ENCODE data around the gene NDST1. TPM values are rescaled to one million over a fixed set of nuclear protein-coding genes. Genes with fewer than 3 reads are reported as not detected.

Gene NDST1
- total and polyA plus RNA-seq, 10 of the 15 experiments (the other 5 are each of a cell fraction or from before 2014, with no cell fraction given), result 0.20 to 53.5 (median 12.9) TPM

DNA sequence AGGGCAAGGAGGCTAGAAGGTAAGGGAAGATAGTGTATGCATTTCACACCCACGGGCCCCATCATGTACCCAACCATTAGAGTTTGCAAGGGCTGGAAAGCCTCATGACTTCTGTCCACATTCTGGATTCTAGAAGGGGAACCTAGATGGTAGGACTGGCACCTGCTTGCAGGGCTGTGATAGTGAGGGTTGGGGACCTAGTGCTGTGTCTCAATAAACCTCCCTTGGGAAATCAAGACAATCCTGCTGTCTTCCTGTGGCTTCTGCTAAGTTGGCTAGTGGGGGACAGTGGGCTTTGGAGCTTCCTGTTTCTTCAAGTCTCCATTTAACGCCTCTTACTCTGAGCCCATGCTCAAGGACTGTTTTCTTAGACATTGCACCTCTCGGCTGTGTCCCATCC lies 88.9 kb downstream of the NDST1 start:
- Histone ChIP-seq H3K4me1 (ENCODE audit: control insufficient read depth, insufficient read depth, low read length) (peaks cover 4% of the 10 kb centered on the region), H3K79me2 (ENCODE audit: control insufficient read depth, insufficient read depth, low read length) (no peaks in the 10 kb centered on the region), H3K27me3 (replicated peaks in 1 of 2; ENCODE audit: control insufficient read depth in 2 of 2, insufficient read depth in 2 of 2, low read length in 1 of 2) (no peaks in the 10 kb centered on the region; a peak in 2 of 4 replicates), H3K4me2 (ENCODE audit: control insufficient read depth, insufficient read depth) (no peak overlapping the region), H2AFZ (ENCODE audit: control insufficient read depth, low read depth, low read length) (no peak overlapping the region), H3K9me3 (replicated peaks; ENCODE audit: control insufficient read depth, insufficient read depth, low read length) (no peaks in the 10 kb centered on the region), H4K20me1 (ENCODE audit: control insufficient read depth, insufficient read depth) (no peaks in the 10 kb centered on the region), H3K27ac (ENCODE audit: control insufficient read depth, insufficient read depth) (no peak overlapping the region), H3K4me3 (no peak overlapping the region), H3K9ac (ENCODE audit: control insufficient read depth, insufficient read depth, low read length) (no peak overlapping the region), H3K36me3 (ENCODE audit: control insufficient read depth in 2 of 2, insufficient read depth in 2 of 2, low read length in 1 of 2) (no peaks in the 10 kb centered on the region)
- ChIA-PET POLR2A (no interaction called here), SMC1A (ENCODE audit: uncharacterized antibody, unreplicated experiment) (no interaction called here), RAD21 (ENCODE audit: unreplicated experiment) (no interaction called here), CTCF (no interaction called here)
- TF ChIP-seq, protein P1, sequence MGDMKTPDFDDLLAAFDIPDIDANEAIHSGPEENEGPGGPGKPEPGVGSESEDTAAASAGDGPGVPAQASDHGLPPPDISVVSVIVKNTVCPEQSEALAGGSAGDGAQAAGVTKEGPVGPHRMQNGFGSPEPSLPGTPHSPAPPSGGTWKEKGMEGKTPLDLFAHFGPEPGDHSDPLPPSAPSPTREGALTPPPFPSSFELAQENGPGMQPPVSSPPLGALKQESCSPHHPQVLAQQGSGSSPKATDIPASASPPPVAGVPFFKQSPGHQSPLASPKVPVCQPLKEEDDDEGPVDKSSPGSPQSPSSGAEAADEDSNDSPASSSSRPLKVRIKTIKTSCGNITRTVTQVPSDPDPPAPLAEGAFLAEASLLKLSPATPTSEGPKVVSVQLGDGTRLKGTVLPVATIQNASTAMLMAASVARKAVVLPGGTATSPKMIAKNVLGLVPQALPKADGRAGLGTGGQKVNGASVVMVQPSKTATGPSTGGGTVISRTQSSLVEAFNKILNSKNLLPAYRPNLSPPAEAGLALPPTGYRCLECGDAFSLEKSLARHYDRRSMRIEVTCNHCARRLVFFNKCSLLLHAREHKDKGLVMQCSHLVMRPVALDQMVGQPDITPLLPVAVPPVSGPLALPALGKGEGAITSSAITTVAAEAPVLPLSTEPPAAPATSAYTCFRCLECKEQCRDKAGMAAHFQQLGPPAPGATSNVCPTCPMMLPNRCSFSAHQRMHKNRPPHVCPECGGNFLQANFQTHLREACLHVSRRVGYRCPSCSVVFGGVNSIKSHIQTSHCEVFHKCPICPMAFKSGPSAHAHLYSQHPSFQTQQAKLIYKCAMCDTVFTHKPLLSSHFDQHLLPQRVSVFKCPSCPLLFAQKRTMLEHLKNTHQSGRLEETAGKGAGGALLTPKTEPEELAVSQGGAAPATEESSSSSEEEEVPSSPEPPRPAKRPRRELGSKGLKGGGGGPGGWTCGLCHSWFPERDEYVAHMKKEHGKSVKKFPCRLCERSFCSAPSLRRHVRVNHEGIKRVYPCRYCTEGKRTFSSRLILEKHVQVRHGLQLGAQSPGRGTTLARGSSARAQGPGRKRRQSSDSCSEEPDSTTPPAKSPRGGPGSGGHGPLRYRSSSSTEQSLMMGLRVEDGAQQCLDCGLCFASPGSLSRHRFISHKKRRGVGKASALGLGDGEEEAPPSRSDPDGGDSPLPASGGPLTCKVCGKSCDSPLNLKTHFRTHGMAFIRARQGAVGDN (IDR thresholded peaks at IDR 0.05), result no peak
- no peak for TF ChIP-seq BHLHE40 (IDR thresholded peaks at IDR 0.05; ENCODE audit: borderline replicate concordance in 1 of 2, low read depth in 2 of 2, low read length in 1 of 2)
- TF ChIP-seq RAD51 (IDR thresholded peaks at IDR 0.05), result no peak
- TF ChIP-seq, protein P2, sequence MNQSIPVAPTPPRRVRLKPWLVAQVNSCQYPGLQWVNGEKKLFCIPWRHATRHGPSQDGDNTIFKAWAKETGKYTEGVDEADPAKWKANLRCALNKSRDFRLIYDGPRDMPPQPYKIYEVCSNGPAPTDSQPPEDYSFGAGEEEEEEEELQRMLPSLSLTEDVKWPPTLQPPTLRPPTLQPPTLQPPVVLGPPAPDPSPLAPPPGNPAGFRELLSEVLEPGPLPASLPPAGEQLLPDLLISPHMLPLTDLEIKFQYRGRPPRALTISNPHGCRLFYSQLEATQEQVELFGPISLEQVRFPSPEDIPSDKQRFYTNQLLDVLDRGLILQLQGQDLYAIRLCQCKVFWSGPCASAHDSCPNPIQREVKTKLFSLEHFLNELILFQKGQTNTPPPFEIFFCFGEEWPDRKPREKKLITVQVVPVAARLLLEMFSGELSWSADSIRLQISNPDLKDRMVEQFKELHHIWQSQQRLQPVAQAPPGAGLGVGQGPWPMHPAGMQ (IDR thresholded peaks at IDR 0.05; ENCODE audit: borderline replicate concordance), result no peak
- no peak for TF ChIP-seq EZH2 (IDR thresholded peaks at IDR 0.05; ENCODE audit: borderline replicate concordance, control insufficient read depth, low read depth, low read length)
- TF ChIP-seq HDGF (IDR thresholded peaks at IDR 0.05), result no peak
- TF ChIP-seq GATAD2B (conservative IDR thresholded peaks at IDR 0.05; ENCODE audit: low read depth), result no peak
- TF ChIP-seq, protein P3, sequence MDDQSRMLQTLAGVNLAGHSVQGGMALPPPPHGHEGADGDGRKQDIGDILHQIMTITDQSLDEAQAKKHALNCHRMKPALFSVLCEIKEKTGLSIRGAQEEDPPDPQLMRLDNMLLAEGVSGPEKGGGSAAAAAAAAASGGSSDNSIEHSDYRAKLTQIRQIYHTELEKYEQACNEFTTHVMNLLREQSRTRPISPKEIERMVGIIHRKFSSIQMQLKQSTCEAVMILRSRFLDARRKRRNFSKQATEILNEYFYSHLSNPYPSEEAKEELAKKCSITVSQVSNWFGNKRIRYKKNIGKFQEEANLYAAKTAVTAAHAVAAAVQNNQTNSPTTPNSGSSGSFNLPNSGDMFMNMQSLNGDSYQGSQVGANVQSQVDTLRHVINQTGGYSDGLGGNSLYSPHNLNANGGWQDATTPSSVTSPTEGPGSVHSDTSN (IDR thresholded peaks at IDR 0.05; ENCODE audit: insufficient replicate concordance, low read depth, low read length), result no peak
- no peak for TF ChIP-seq NFYA (IDR thresholded peaks at IDR 0.05; ENCODE audit: borderline replicate concordance, low read depth, low read length)
- TF ChIP-seq MYB (IDR thresholded peaks at IDR 0.05; ENCODE audit: borderline replicate concordance, low read depth, low read length), result no peak
- no peak for TF ChIP-seq JUND (IDR thresholded peaks at IDR 0.05; ENCODE audit: low read depth, low read length)
- TF ChIP-seq IKZF1 (conservative IDR thresholded peaks at IDR 0.05), result no peak
- no peak for TF ChIP-seq KLF5 (IDR thresholded peaks at IDR 0.05; ENCODE audit: partially characterized antibody)
- TF ChIP-seq, protein P4, sequence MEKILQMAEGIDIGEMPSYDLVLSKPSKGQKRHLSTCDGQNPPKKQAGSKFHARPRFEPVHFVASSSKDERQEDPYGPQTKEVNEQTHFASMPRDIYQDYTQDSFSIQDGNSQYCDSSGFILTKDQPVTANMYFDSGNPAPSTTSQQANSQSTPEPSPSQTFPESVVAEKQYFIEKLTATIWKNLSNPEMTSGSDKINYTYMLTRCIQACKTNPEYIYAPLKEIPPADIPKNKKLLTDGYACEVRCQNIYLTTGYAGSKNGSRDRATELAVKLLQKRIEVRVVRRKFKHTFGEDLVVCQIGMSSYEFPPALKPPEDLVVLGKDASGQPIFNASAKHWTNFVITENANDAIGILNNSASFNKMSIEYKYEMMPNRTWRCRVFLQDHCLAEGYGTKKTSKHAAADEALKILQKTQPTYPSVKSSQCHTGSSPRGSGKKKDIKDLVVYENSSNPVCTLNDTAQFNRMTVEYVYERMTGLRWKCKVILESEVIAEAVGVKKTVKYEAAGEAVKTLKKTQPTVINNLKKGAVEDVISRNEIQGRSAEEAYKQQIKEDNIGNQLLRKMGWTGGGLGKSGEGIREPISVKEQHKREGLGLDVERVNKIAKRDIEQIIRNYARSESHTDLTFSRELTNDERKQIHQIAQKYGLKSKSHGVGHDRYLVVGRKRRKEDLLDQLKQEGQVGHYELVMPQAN (conservative IDR thresholded peaks at IDR 0.05), result no peak
- TF ChIP-seq CEBPB (IDR thresholded peaks at IDR 0.05; ENCODE audit: borderline replicate concordance in 1 of 2, low read depth in 2 of 2, low read length in 2 of 2), result no peak
- intact Hi-C loops (cut with micrococcal nuclease; ENCODE audit: unreplicated experiment) (no loop called here), in situ Hi-C loops (cut with MboI) (no loop called here)
- BruUV-seq (replicated peaks), result no TSS peak
- ATAC-seq (no peak), FAIRE-seq (no peak), DNase-seq (ENCODE audit: low read depth, low spot score) (no peak)
- WGBS (ENCODE audit: insufficient coverage, insufficient replicate concordance, low lambda C conversion rate, missing lambda C conversion rate), result 39% methylated on average over 3 of the region's 3 CpGs

Measured in GM12878 (cell line).